Endothelial cell (in vitro differentiated cells): ENCODE measurements around the gene USP22. TPM values are rescaled to one million over a fixed set of nuclear protein-coding genes. Genes with fewer than 3 reads are reported as not detected.
"Not testable (repeated sequence)": the region's sequence is repeated elsewhere in the genome, so short reads cannot be mapped to it uniquely, and the experiment has no call there.

Experiments
- DNase-seq: peaks from one replicate; pipeline ENCODE4 v3.0.0; 2021; ENCODE audit warnings: low spot score
- H3K27ac Mint-ChIP-seq: one replicate; pipeline ENCODE4 v1.8.0; 2021; ENCODE audit warnings: mixed read lengths, inconsistent platforms; ENCODE audit not compliant: unreplicated experiment
- H3K27me3 Mint-ChIP-seq: one replicate; pipeline ENCODE4 v1.8.0; 2021; ENCODE audit warnings: mild to moderate bottlenecking, moderate library complexity, mixed read lengths, inconsistent platforms; ENCODE audit not compliant: unreplicated experiment
- H3K36me3 Mint-ChIP-seq: one replicate; pipeline ENCODE4 v1.8.0; 2021; ENCODE audit warnings: mild to moderate bottlenecking, low read depth, mixed read lengths, inconsistent platforms; ENCODE audit not compliant: unreplicated experiment
- H3K4me1 Mint-ChIP-seq: one replicate; pipeline ENCODE4 v1.8.0; 2021; ENCODE audit warnings: mild to moderate bottlenecking, mixed read lengths, inconsistent platforms; ENCODE audit not compliant: unreplicated experiment
- H3K4me3 Mint-ChIP-seq: one replicate; pipeline ENCODE4 v1.8.0; 2021; ENCODE audit warnings: mild to moderate bottlenecking, mixed read lengths, inconsistent platforms; ENCODE audit not compliant: unreplicated experiment
- H3K9me3 Mint-ChIP-seq: one replicate; pipeline ENCODE4 v1.8.0; 2021; ENCODE audit warnings: mixed read lengths, inconsistent platforms; ENCODE audit not compliant: unreplicated experiment
- total RNA-seq: library from RNA; stranded (reverse); fragmentation: NEBNext Ultra II Directional; extraction: Animal tissue kit (Norgen Biotek cat#: 25700); gene quantifications from one replicate; pipeline ENCODE4 v1.2.1, GENCODE V29; 2021; ENCODE audit not compliant: unreplicated experiment
- TF ChIP-seq, protein P1 (sequence below): fragments of 200-600 bp; sonication (generic); IDR thresholded peaks from one replicate; pipeline ENCODE4 v1.5.0; 2021; ENCODE audit warnings: antibody characterized with exemption; ENCODE audit not compliant: unreplicated experiment

USP22 gene
- total RNA-seq, 1 donor from 2014 or later = 294 TPM

DNA sequence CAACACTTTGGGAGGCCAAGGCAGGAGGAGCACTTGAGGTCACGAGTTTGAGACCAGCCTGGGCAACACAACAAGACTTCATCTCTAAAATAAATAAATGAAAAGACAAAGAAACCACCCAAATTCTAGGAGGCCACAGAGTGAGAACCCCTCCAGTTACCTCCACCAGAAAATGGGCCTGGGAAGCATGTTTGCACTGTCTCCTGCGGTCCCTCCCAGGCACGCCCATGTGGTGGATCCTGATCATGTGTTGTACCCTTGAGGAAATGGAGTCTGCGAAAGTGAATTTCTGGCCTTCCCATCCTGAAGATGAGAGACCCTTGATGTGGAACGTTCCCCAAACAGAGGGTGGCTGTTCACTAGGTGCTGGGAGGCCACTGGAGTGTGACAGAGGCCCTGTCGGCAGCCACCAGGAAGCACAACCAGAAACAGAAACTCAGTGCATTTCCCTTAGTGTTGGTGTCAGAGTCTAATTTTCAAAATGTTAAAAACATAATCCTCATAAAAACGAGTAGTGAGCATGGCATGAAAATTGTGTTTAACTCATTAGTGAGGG, 19.2 kb upstream of the USP22 start:
- Mint-ChIP-seq H3K36me3 (peaks cover 5% of the 10 kb centered on the region), H3K4me3 (no peak overlapping the region), H3K27ac (no peak overlapping the region), H3K9me3 (no peaks in the 10 kb centered on the region), H3K4me1 (peaks cover 5% of the 10 kb centered on the region), H3K27me3 (peaks cover 8% of the 10 kb centered on the region)
- TF ChIP-seq, protein P1, sequence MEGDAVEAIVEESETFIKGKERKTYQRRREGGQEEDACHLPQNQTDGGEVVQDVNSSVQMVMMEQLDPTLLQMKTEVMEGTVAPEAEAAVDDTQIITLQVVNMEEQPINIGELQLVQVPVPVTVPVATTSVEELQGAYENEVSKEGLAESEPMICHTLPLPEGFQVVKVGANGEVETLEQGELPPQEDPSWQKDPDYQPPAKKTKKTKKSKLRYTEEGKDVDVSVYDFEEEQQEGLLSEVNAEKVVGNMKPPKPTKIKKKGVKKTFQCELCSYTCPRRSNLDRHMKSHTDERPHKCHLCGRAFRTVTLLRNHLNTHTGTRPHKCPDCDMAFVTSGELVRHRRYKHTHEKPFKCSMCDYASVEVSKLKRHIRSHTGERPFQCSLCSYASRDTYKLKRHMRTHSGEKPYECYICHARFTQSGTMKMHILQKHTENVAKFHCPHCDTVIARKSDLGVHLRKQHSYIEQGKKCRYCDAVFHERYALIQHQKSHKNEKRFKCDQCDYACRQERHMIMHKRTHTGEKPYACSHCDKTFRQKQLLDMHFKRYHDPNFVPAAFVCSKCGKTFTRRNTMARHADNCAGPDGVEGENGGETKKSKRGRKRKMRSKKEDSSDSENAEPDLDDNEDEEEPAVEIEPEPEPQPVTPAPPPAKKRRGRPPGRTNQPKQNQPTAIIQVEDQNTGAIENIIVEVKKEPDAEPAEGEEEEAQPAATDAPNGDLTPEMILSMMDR = no peak
- no peak for DNase-seq

GRCh38 chr17:21061158-21061835, 18.5 kb upstream of the USP22 start:
- TF ChIP-seq, protein P1 = no peak

DNA sequence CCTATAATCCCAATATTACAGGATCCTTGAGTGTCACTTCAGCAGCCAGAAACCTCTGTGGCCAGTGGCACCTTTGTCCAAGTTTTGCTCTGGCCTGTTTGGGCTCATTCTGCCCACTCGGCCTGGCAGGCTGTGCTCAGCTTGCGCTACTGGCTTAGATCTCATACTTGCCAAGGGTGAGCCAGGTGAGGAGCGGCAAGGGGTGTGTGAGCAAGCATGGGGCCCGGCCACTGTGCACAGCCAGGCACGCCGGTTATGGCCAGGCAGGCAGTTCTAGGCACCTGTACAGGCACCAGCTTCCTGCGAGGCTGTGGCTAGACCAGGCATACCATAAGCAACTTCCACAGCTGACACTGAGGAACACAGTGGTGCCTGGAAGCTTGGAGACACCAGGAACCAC, 16.9 kb upstream of the USP22 start:
- no peak overlapping the region for H3K27ac Mint-ChIP-seq
- H3K4me3 Mint-ChIP-seq = no peak overlapping the region
- no peaks in the 10 kb centered on the region for H3K4me1 Mint-ChIP-seq
- no peaks in the 10 kb centered on the region for H3K36me3 Mint-ChIP-seq
- H3K9me3 Mint-ChIP-seq = no peaks in the 10 kb centered on the region
- H3K27me3 Mint-ChIP-seq = peaks cover 4% of the 10 kb centered on the region
- TF ChIP-seq, protein P1 = no peak
- no peak for DNase-seq

More at GRCh38 chr17:21061158-21061835, 18.5 kb upstream of the USP22 start:
- peaks cover 6% of the 10 kb centered on the region for H3K27me3 Mint-ChIP-seq
- peaks cover 5% of the 10 kb centered on the region for H3K36me3 Mint-ChIP-seq
- H3K4me3 Mint-ChIP-seq = no peak overlapping the region
- peaks cover 5% of the 10 kb centered on the region for H3K4me1 Mint-ChIP-seq
- DNase-seq = no peak
- no peaks in the 10 kb centered on the region for H3K9me3 Mint-ChIP-seq
- no peak overlapping the region for H3K27ac Mint-ChIP-seq

- Mint-ChIP-seq H3K9me3 (no peaks in the 10 kb centered on the region), H3K4me1 (no peaks in the 10 kb centered on the region), H3K4me3 (no peak overlapping the region), H3K27me3 (peaks cover 8% of the 10 kb centered on the region), H3K27ac (no peak overlapping the region), H3K36me3 (no peaks in the 10 kb centered on the region)
- TF ChIP-seq, protein P1 = no peak
- no peak for DNase-seq
These were observed 15.5 kb upstream of the USP22 start for GRCh38 chr17:21058098-21058893.

GRCh38 chr17:21053056-21053455, 10.2 kb upstream of the USP22 start:
- not testable (repeated sequence) for H3K27me3 Mint-ChIP-seq, H3K9me3 Mint-ChIP-seq, H3K4me1 Mint-ChIP-seq, H3K36me3 Mint-ChIP-seq, H3K27ac Mint-ChIP-seq, DNase-seq, H3K4me3 Mint-ChIP-seq
